Karpas-422 (cell line): Measurements from ENCODE around the gene POLR2J. TPM values are rescaled to one million over a fixed set of nuclear protein-coding genes. Genes with fewer than 3 reads are reported as not detected.

Experiments used
- DNase-seq: peaks from one replicate; pipeline ENCODE4 v3.0.0-alpha.2; 2015
- H2AFZ ChIP-seq: fragments of 200-600 bp; sonication (generic); 2 replicates; pipeline ENCODE4 v1.6.1; 2014; ENCODE audit warnings: antibody characterized with exemption, low read length, mixed read lengths
- H3K27ac ChIP-seq: fragments of 200-600 bp; sonication (generic); 2 replicates; pipeline ENCODE4 v1.5.1; 2014; ENCODE audit warnings: mild to moderate bottlenecking, low read length, moderate library complexity
- H3K27me3 ChIP-seq: fragments of 200-600 bp; sonication (generic); 2 replicates; pipeline ENCODE4 v1.6.1; 2014; ENCODE audit warnings: low read length, mixed read lengths
- H3K36me3 ChIP-seq: fragments of 200-600 bp; sonication (generic); 2 replicates; pipeline ENCODE4 v1.6.1; 2014; ENCODE audit warnings: low read length, mixed read lengths; ENCODE audit not compliant: insufficient read depth
- H3K4me1 ChIP-seq: fragments of 200-600 bp; sonication (generic); 2 replicates; pipeline ENCODE4 v1.6.1; 2014; ENCODE audit warnings: mild to moderate bottlenecking, low read length, mixed read lengths
- H3K4me2 ChIP-seq: fragments of 200-600 bp; sonication (generic); 2 replicates; pipeline ENCODE4 v1.6.1; 2014; ENCODE audit warnings: low read length, low read depth, mild to moderate bottlenecking; ENCODE audit not compliant: poor library complexity, severe bottlenecking
- H3K4me3 ChIP-seq: fragments of 200-600 bp; sonication (generic); 2 replicates; pipeline ENCODE4 v1.5.1; 2014; ENCODE audit warnings: mild to moderate bottlenecking, antibody characterized with exemption, low read length, mixed read lengths
- H3K79me2 ChIP-seq: fragments of 200-600 bp; sonication (generic); 2 replicates; pipeline ENCODE4 v1.6.1; 2014; ENCODE audit warnings: mild to moderate bottlenecking, low read length, mixed read lengths
- H3K9ac ChIP-seq: fragments of 200-600 bp; sonication (generic); 2 replicates; pipeline ENCODE4 v1.6.0; 2014; ENCODE audit warnings: low read length
- H3K9me2 ChIP-seq: fragments of 200-600 bp; sonication (generic), shearing (Covaris generic); replicated peaks from 2 replicates; pipeline ENCODE4 v1.6.0; 2014; ENCODE audit warnings: mild to moderate bottlenecking, low read length, moderate library complexity; ENCODE audit not compliant: insufficient read depth
- H3K9me3 ChIP-seq: fragments of 300-700, 200-600 bp; sonication (generic); 2 replicates; pipeline ENCODE4 v1.6.1; 2014; ENCODE audit warnings: low read length, mixed read lengths
- H4K20me1 ChIP-seq: fragments of 200-600 bp; sonication (generic); 2 replicates; pipeline ENCODE4 v1.6.1; 2014; ENCODE audit warnings: mild to moderate bottlenecking, antibody characterized with exemption, low read length, low read depth; ENCODE audit not compliant: insufficient read depth
- total RNA-seq: library from RNA; depleted of rRNA; stranded (reverse); fragments of >200 nt; shearing (Covaris generic); gene quantifications from 2 replicates; pipeline ENCODE4 v1.2.3, GENCODE V29; 2014; ENCODE audit warnings: low replicate concordance

The POLR2J gene
- total RNA-seq, 1 experiment from 2014 or later, result 53.1 TPM

GRCh38 chr7:102429141-102429899, 49.4 kb downstream of the POLR2J start:
- H4K20me1 ChIP-seq, result peaks cover 23% of the 10 kb centered on the region; the same call in 1 of the 2 replicates
- H3K27ac ChIP-seq, result no peak overlapping the region
- no peak overlapping the region for H3K9ac ChIP-seq
- H3K9me3 ChIP-seq, result no peaks in the 10 kb centered on the region
- no peak overlapping the region for H2AFZ ChIP-seq
- no peaks in the 10 kb centered on the region for H3K9me2 ChIP-seq
- peaks cover 21% of the 10 kb centered on the region for H3K36me3 ChIP-seq
- no peak overlapping the region for H3K4me3 ChIP-seq
- H3K4me1 ChIP-seq, result peaks cover 25% of the 10 kb centered on the region
- no peaks in the 10 kb centered on the region for H3K79me2 ChIP-seq
- H3K27me3 ChIP-seq, result no peaks in the 10 kb centered on the region
- DNase-seq, result no peak
- H3K4me2 ChIP-seq, result no peak overlapping the region

- Histone ChIP-seq H3K36me3 (peaks cover 21% of the 10 kb centered on the region), H3K9me2 (no peaks in the 10 kb centered on the region), H3K79me2 (no peaks in the 10 kb centered on the region), H3K27ac (no peak overlapping the region), H3K27me3 (no peaks in the 10 kb centered on the region), H3K4me3 (no peak overlapping the region), H4K20me1 (peaks cover 24% of the 10 kb centered on the region; the same call in 1 of the 2 replicates), H3K9me3 (no peaks in the 10 kb centered on the region), H3K9ac (no peak overlapping the region), H3K4me1 (peaks cover 6% of the 10 kb centered on the region), H2AFZ (no peak overlapping the region), H3K4me2 (no peak overlapping the region)
- DNase-seq, result no peak
Observed at GRCh38 chr7:102427019-102427405, 51.7 kb downstream of the POLR2J start.

- no peaks in the 10 kb centered on the region for H3K79me2 ChIP-seq
- H3K27ac ChIP-seq, result no peak overlapping the region
- H3K36me3 ChIP-seq, result peaks cover 23% of the 10 kb centered on the region
- no peak overlapping the region for H3K4me2 ChIP-seq
- H4K20me1 ChIP-seq, result peaks cover 24% of the 10 kb centered on the region; the same call in 1 of the 2 replicates
- no peak overlapping the region for H3K9ac ChIP-seq
- no peak overlapping the region for H2AFZ ChIP-seq
- no peak for DNase-seq
- peaks cover under 1% of the 10 kb centered on the region for H3K4me1 ChIP-seq
- no peaks in the 10 kb centered on the region for H3K27me3 ChIP-seq
- H3K9me2 ChIP-seq, result no peaks in the 10 kb centered on the region
- no peaks in the 10 kb centered on the region for H3K9me3 ChIP-seq
- H3K4me3 ChIP-seq, result no peak overlapping the region
Observed at GRCh38 chr7:102426268-102427018, 52.3 kb downstream of the POLR2J start.

- H2AFZ ChIP-seq, result no peak overlapping the region
- no peak for DNase-seq
- no peak overlapping the region for H3K4me2 ChIP-seq
- no peaks in the 10 kb centered on the region for H3K9me2 ChIP-seq
- peaks cover 28% of the 10 kb centered on the region for H3K36me3 ChIP-seq
- no peaks in the 10 kb centered on the region for H3K27me3 ChIP-seq
- no peaks in the 10 kb centered on the region; the same call in 1 of the 2 replicates for H3K4me1 ChIP-seq
- no peak overlapping the region for H3K9ac ChIP-seq
- H4K20me1 ChIP-seq, result peaks cover 24% of the 10 kb centered on the region; the same call in 1 of the 2 replicates
- H3K79me2 ChIP-seq, result no peaks in the 10 kb centered on the region
- no peak overlapping the region for H3K4me3 ChIP-seq
- no peaks in the 10 kb centered on the region for H3K9me3 ChIP-seq
- H3K27ac ChIP-seq, result no peak overlapping the region
Observed at GRCh38 chr7:102425639-102426267, 53.0 kb downstream of the POLR2J start.

GRCh38 chr7:102424787-102425218, 53.9 kb downstream of the POLR2J start:
- Histone ChIP-seq H3K36me3 (peaks cover 34% of the 10 kb centered on the region), H2AFZ (no peak overlapping the region), H3K79me2 (no peaks in the 10 kb centered on the region), H3K4me3 (no peak overlapping the region), H3K4me2 (no peak overlapping the region), H4K20me1 (peaks cover 24% of the 10 kb centered on the region; the same call in 1 of the 2 replicates), H3K9me3 (no peaks in the 10 kb centered on the region), H3K27ac (no peak overlapping the region), H3K27me3 (no peaks in the 10 kb centered on the region), H3K9ac (no peak overlapping the region), H3K4me1 (no peaks in the 10 kb centered on the region; the same call in 1 of the 2 replicates), H3K9me2 (no peaks in the 10 kb centered on the region)
- no peak for DNase-seq

GRCh38 chr7:102424129-102424551, 54.6 kb downstream of the POLR2J start:
- H3K9ac ChIP-seq, result no peak overlapping the region

More at GRCh38 chr7:102424129-102424551, 54.6 kb downstream of the POLR2J start:
- Histone ChIP-seq H3K9me3 (no peaks in the 10 kb centered on the region), H3K9me2 (no peaks in the 10 kb centered on the region), H2AFZ (no peak overlapping the region), H3K4me2 (no peak overlapping the region), H3K36me3 (peaks cover 34% of the 10 kb centered on the region), H3K4me3 (no peak overlapping the region), H3K27ac (no peak overlapping the region), H3K27me3 (no peaks in the 10 kb centered on the region), H3K4me1 (no peaks in the 10 kb centered on the region; the same call in 1 of the 2 replicates), H3K79me2 (no peaks in the 10 kb centered on the region), H4K20me1 (peaks cover 24% of the 10 kb centered on the region; the same call in 1 of the 2 replicates)
- no peak for DNase-seq
